WTC11 (cell line): Measurements from ENCODE around the gene DDX21. TPM values are rescaled to one million over a fixed set of nuclear protein-coding genes. Genes with fewer than 3 reads are reported as not detected.

Experiments
- ATAC-seq: fragments of 200-7000 bp; cut with Tn5 transposase; 2 replicates; pipeline ENCODE4 v1.10.0; 2021; ENCODE audit warnings: mild to moderate bottlenecking, moderate library complexity
- CTCF ChIA-PET: fragments of 300-600 bp; sonication (Branson Sonifier 250); formaldehyde crosslinking; loops from one replicate; lab custom pipeline; 2021; ENCODE audit warnings: antibody characterized with exemption; lab: Charles Lee
- POLR2A ChIA-PET: fragments of 350-600 bp; sonication (Branson Sonifier 250); formaldehyde crosslinking; loops from one replicate; lab custom pipeline; 2021; ENCODE audit warnings: antibody characterized with exemption; lab: Charles Lee
- DNase-seq: peaks from one replicate; pipeline ENCODE4 v3.0.0; 2021; ENCODE audit warnings: low spot score
- H3K27ac Mint-ChIP-seq: 2 replicates; pipeline ENCODE4 v1.8.0; 2021; ENCODE audit warnings: mixed read lengths
- H3K27me3 Mint-ChIP-seq: 2 replicates; pipeline ENCODE4 v1.8.0; 2021; ENCODE audit warnings: low read depth, mild to moderate bottlenecking, moderate library complexity, mixed read lengths
- H3K36me3 Mint-ChIP-seq: 2 replicates; pipeline ENCODE4 v1.8.0; 2021; ENCODE audit warnings: mixed read lengths
- H3K4me1 Mint-ChIP-seq: 2 replicates; pipeline ENCODE4 v1.8.0; 2022; ENCODE audit warnings: mixed read lengths
- H3K4me3 Mint-ChIP-seq: 2 replicates; pipeline ENCODE4 v1.8.0; 2021; ENCODE audit warnings: mild to moderate bottlenecking, moderate library complexity, mixed read lengths
- H3K9me3 Mint-ChIP-seq: 2 replicates; pipeline ENCODE4 v1.8.0; 2021; ENCODE audit warnings: mixed read lengths
- ATF6 ChIP-seq: sonication (generic); formaldehyde crosslinking; IDR thresholded peaks from 2 replicates; pipeline ENCODE4 v1.8.1; 2023; ENCODE audit warnings: mild to moderate bottlenecking, missing genetic modification reagents
- E2F1 ChIP-seq: sonication (generic); formaldehyde crosslinking; IDR thresholded peaks from 2 replicates; pipeline ENCODE4 v1.8.0; 2022; ENCODE audit warnings: mild to moderate bottlenecking, missing genetic modification reagents
- E2F5 ChIP-seq: sonication (generic); formaldehyde crosslinking; IDR thresholded peaks from 2 replicates; pipeline ENCODE4 v1.8.1; 2022; ENCODE audit warnings: mild to moderate bottlenecking, moderate library complexity, missing genetic modification reagents
- IRF2 ChIP-seq: sonication (generic); formaldehyde crosslinking; IDR thresholded peaks from 2 replicates; pipeline ENCODE4 v1.8.0; 2022; ENCODE audit warnings: low read depth, missing genetic modification reagents, borderline replicate concordance
- JAZF1 ChIP-seq: fragments of 250-450 bp; sonication (Bioruptor Pico); IDR thresholded peaks from 2 replicates; pipeline ENCODE4 v1.9.0; 2021; ENCODE audit warnings: moderate library complexity, mild to moderate bottlenecking, inconsistent platforms
- NR1H2 ChIP-seq: sonication (generic); formaldehyde crosslinking; IDR thresholded peaks from 2 replicates; pipeline ENCODE4 v1.9.0; 2021; ENCODE audit warnings: mild to moderate bottlenecking, moderate library complexity, missing genetic modification reagents
- OVOL2 ChIP-seq: fragments of 250-450 bp; sonication (Bioruptor Pico); IDR thresholded peaks from 2 replicates; pipeline ENCODE4 v1.9.0; 2021; ENCODE audit warnings: mild to moderate bottlenecking, borderline replicate concordance
- RORB ChIP-seq: fragments of 250-450 bp; sonication (Bioruptor Pico); IDR thresholded peaks from 2 replicates; pipeline ENCODE4 v1.9.0; 2021; ENCODE audit warnings: mild to moderate bottlenecking
- SMAD4 ChIP-seq: sonication (generic); formaldehyde crosslinking; IDR thresholded peaks from 2 replicates; pipeline ENCODE4 v1.8.0; 2022; ENCODE audit warnings: mild to moderate bottlenecking, missing genetic modification reagents
- SP1 ChIP-seq: sonication (generic); formaldehyde crosslinking; conservative IDR thresholded peaks from 2 replicates; pipeline ENCODE4 v1.8.1; 2022; ENCODE audit warnings: missing genetic modification reagents
- TEAD1 ChIP-seq: sonication (generic); formaldehyde crosslinking; IDR thresholded peaks from 2 replicates; pipeline ENCODE4 v1.8.0; 2022; ENCODE audit warnings: mild to moderate bottlenecking, missing genetic modification reagents
- ZNF281 ChIP-seq: sonication (generic); formaldehyde crosslinking; IDR thresholded peaks from 2 replicates; pipeline ENCODE4 v1.8.0; 2023; ENCODE audit warnings: mild to moderate bottlenecking, missing genetic modification reagents
- ZNF396 ChIP-seq: fragments of 250-450 bp; sonication (Bioruptor Pico); IDR thresholded peaks from 2 replicates; pipeline ENCODE4 v1.8.0; 2021; ENCODE audit warnings: mild to moderate bottlenecking, moderate library complexity, borderline replicate concordance
- ZNF423 ChIP-seq: fragments of 250-450 bp; sonication (Bioruptor Pico); IDR thresholded peaks from 2 replicates; pipeline ENCODE4 v2.1.2; 2022; ENCODE audit warnings: mild to moderate bottlenecking, moderate library complexity
- total RNA-seq: library from RNA; stranded (reverse); gene quantifications from 3 replicates; pipeline ENCODE4 v1.2.3, GENCODE V29; 2021
- TF ChIP-seq, protein P1 (sequence below): fragments of 250-450 bp; sonication (Bioruptor Pico); IDR thresholded peaks from 2 replicates; pipeline ENCODE4 v1.9.0; 2021; ENCODE audit warnings: mild to moderate bottlenecking

Gene DDX21
- total RNA-seq, 1 experiment from 2014 or later = 194 TPM

DNA sequence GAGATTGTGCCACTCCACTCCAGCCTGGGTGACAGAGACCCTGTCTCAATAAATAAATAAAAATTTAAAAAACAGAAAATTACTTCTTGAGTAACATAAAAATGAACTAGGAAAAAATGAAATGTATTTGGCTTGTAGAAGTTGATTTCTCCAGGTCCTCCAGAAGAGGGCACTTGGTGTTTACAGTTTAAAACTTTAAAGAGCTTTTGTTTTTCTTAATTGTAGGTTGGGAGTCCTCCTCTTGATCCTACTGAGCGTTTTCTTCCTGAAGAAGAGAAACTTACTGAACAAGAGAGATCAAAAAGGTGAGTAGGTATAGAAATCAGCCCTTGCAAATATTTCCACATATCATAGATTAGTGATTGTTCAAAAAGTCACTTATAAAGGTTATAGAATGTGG, 48.9 kb downstream of the DDX21 start:
- H3K27ac Mint-ChIP-seq = no peak overlapping the region
- no peaks in the 10 kb centered on the region for H3K4me1 Mint-ChIP-seq
- ChIA-PET CTCF (interaction anchor here (0.7 to 2.1 kb wide), 6 partner anchors 37 to 91 kb away, joined by 3 to 14 read pairs (median 3); partner anchors contain the start of genes DDX21 and SRGN), POLR2A (no interaction called here)
- peaks cover 16% of the 10 kb centered on the region; the same call in 1 of the 2 replicates for H3K36me3 Mint-ChIP-seq
- H3K27me3 Mint-ChIP-seq = no peaks in the 10 kb centered on the region
- DNase-seq (no peak), ATAC-seq (no peak)
- no peaks in the 10 kb centered on the region for H3K9me3 Mint-ChIP-seq
- TF ChIP-seq SP1 (CRISPR knock-in tag) (no peak), JAZF1 (CRISPR knock-in tag) (no peak), ZNF423 (no peak), TEAD1 (CRISPR knock-in tag) (no peak), ZNF396 (CRISPR knock-in tag) (no peak), RORB (CRISPR knock-in tag) (no peak), SMAD4 (CRISPR knock-in tag) (no peak), OVOL2 (CRISPR knock-in tag) (no peak), E2F5 (CRISPR knock-in tag) (no peak), NR1H2 (CRISPR knock-in tag) (no peak)
- TF ChIP-seq, protein P1, sequence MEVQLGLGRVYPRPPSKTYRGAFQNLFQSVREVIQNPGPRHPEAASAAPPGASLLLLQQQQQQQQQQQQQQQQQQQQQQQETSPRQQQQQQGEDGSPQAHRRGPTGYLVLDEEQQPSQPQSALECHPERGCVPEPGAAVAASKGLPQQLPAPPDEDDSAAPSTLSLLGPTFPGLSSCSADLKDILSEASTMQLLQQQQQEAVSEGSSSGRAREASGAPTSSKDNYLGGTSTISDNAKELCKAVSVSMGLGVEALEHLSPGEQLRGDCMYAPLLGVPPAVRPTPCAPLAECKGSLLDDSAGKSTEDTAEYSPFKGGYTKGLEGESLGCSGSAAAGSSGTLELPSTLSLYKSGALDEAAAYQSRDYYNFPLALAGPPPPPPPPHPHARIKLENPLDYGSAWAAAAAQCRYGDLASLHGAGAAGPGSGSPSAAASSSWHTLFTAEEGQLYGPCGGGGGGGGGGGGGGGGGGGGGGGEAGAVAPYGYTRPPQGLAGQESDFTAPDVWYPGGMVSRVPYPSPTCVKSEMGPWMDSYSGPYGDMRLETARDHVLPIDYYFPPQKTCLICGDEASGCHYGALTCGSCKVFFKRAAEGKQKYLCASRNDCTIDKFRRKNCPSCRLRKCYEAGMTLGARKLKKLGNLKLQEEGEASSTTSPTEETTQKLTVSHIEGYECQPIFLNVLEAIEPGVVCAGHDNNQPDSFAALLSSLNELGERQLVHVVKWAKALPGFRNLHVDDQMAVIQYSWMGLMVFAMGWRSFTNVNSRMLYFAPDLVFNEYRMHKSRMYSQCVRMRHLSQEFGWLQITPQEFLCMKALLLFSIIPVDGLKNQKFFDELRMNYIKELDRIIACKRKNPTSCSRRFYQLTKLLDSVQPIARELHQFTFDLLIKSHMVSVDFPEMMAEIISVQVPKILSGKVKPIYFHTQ = no peak
- H3K4me3 Mint-ChIP-seq = no peak overlapping the region

- no peak for DNase-seq
- ATAC-seq = no peak
- H3K36me3 Mint-ChIP-seq = peaks cover 15% of the 10 kb centered on the region
- ChIA-PET POLR2A (no interaction called here), CTCF (interaction anchor here (2.1 kb wide), 1 partner anchor 88 kb away, joined by 14 read pairs; no protein-coding TSS in a partner anchor)
- H3K27ac Mint-ChIP-seq = no peak overlapping the region
- no peak for TF ChIP-seq ZNF281 (CRISPR knock-in tag)
- no peak for TF ChIP-seq E2F1 (CRISPR knock-in tag)
- TF ChIP-seq IRF2 = no peak
- no peak for TF ChIP-seq ATF6 (CRISPR knock-in tag)
- no peaks in the 10 kb centered on the region for H3K4me1 Mint-ChIP-seq
- no peaks in the 10 kb centered on the region for H3K9me3 Mint-ChIP-seq
- no peak overlapping the region for H3K4me3 Mint-ChIP-seq
- no peaks in the 10 kb centered on the region for H3K27me3 Mint-ChIP-seq
Observed at GRCh38 chr10:69005704-69006485, 49.9 kb downstream of the DDX21 start.
